ENCODE results near the gene HEG1. TPM values are rescaled to one million over a fixed set of nuclear protein-coding genes. Genes with fewer than 3 reads are reported as not detected.

The HEG1 gene
- total RNA-seq, 4 donors from 2014 or later, result 95.2 to 238 (median 147) TPM

- no peak for ATAC-seq (ENCODE audit: low FRiP score)
- no peak for TF ChIP-seq CTCF (IDR thresholded peaks at IDR 0.05)
- DNase-seq (ENCODE audit: low spot score), result no peak
These were observed 5.2 kb downstream of the HEG1 start for GRCh38 chr3:125050488-125051090.

- no peak for TF ChIP-seq CTCF (IDR thresholded peaks at IDR 0.05)
- ATAC-seq (ENCODE audit: low FRiP score), result no peak
- no peak for DNase-seq (ENCODE audit: low spot score)
These were observed 7.5 kb downstream of the HEG1 start for GRCh38 chr3:125048282-125048681.

- no peak for TF ChIP-seq CTCF (IDR thresholded peaks at IDR 0.05)
- DNase-seq (ENCODE audit: low spot score) (no peak), ATAC-seq (ENCODE audit: low FRiP score) (no peak)
These were observed 9.8 kb downstream of the HEG1 start for GRCh38 chr3:125045965-125046364.

GRCh38 chr3:125045194-125045593 lies 10.6 kb downstream of the HEG1 start:
- TF ChIP-seq CTCF (IDR thresholded peaks at IDR 0.05), result no peak
- DNase-seq (ENCODE audit: low spot score) (no peak), ATAC-seq (ENCODE audit: low FRiP score) (peak; percentile 46)

GRCh38 chr3:125043599-125044151 lies 12.1 kb downstream of the HEG1 start:
- ATAC-seq (ENCODE audit: low FRiP score) (no peak), DNase-seq (ENCODE audit: low spot score) (no peak)
- no peak for TF ChIP-seq CTCF (IDR thresholded peaks at IDR 0.05)

GRCh38 chr3:125042725-125043406 lies 12.9 kb downstream of the HEG1 start:
- no peak for DNase-seq (ENCODE audit: low spot score)
- no peak for TF ChIP-seq CTCF (IDR thresholded peaks at IDR 0.05)
- ATAC-seq (ENCODE audit: low FRiP score), result peak; percentile 42
